Muscle of leg (tissue), 11 donors: Measurements from ENCODE around the gene CUEDC2. TPM values are rescaled to one million over a fixed set of nuclear protein-coding genes. Genes with fewer than 3 reads are reported as not detected.

Source experiments
- DNase-seq: peaks from one replicate; pipeline ENCODE4 v3.0.0; 2013
- H3K27ac ChIP-seq: one replicate; pipeline ENCODE4 v1.5.1; 2013; ENCODE audit warnings: mild to moderate bottlenecking, low read length, control low read depth
- H3K27me3 ChIP-seq: one replicate; pipeline ENCODE4 v1.6.1; 2013; ENCODE audit warnings: low read length; ENCODE audit not compliant: control insufficient read depth, insufficient read depth
- H3K36me3 ChIP-seq: one replicate; pipeline ENCODE4 v1.6.1; 2013; ENCODE audit warnings: low read length; ENCODE audit not compliant: control insufficient read depth, insufficient read depth
- H3K4me1 ChIP-seq: one replicate; pipeline ENCODE4 v1.6.1; 2013; ENCODE audit warnings: low read length; ENCODE audit not compliant: control insufficient read depth, insufficient read depth
- H3K4me3 ChIP-seq: one replicate; pipeline ENCODE4 v1.5.1; 2013; ENCODE audit warnings: low read length, control low read depth
- H3K9me3 ChIP-seq: replicated peaks from 2 replicates; pipeline ENCODE4 v1.6.1; 2013; ENCODE audit warnings: low read depth, low read length; ENCODE audit not compliant: control insufficient read depth
- WGBS: methylation state at CpG from one replicate; pipeline ENCODE4 v1.1.5; 2013; ENCODE audit warnings: missing lambda C conversion rate; ENCODE audit not compliant: insufficient coverage; 5-methylcytosine and 5-hydroxymethylcytosine counted together
- polyA plus RNA-seq, 8 donors: library from polyadenylated mRNA; unstranded; fragments of 120-200 nt; gene quantifications; one replicate each; pipeline versions ENCODE4 v1.2.1 to v1.2.3, GENCODE V29; 2013; ENCODE audit warnings: inconsistent platforms in 1 of 8, low replicate concordance in 1 of 8; ENCODE audit not compliant: insufficient read length in 8 of 8, insufficient read depth in 1 of 8
- total RNA-seq: library from RNA; stranded (reverse); fragments of 120-200 nt; gene quantifications from one replicate; pipeline ENCODE4 v1.2.4, GENCODE V29; 2013

The CUEDC2 gene
- total and polyA plus RNA-seq, 9 donors: 44.9 to 65.3 (median 61.9) TPM

- peaks cover 38% of the 10 kb centered on the region for H3K36me3 ChIP-seq
- H3K27ac ChIP-seq: no peak overlapping the region
- peaks cover 8% of the 10 kb centered on the region for H3K27me3 ChIP-seq
- no peaks in the 10 kb centered on the region for H3K9me3 ChIP-seq
- no CpG with 5 or more reads among the region's 13 CpGs for WGBS
- H3K4me3 ChIP-seq: no peak overlapping the region
- H3K4me1 ChIP-seq: peaks cover 15% of the 10 kb centered on the region
- no peak for DNase-seq
These were observed 29.3 kb downstream of the CUEDC2 start for GRCh38 chr10:102403115-102403514.

GRCh38 chr10:102402512-102402896 is 29.9 kb downstream of the CUEDC2 start:
- Histone ChIP-seq H3K9me3 (no peaks in the 10 kb centered on the region), H3K4me1 (peaks cover 14% of the 10 kb centered on the region), H3K27ac (no peak overlapping the region), H3K4me3 (no peak overlapping the region), H3K27me3 (peaks cover 2% of the 10 kb centered on the region), H3K36me3 (peaks cover 44% of the 10 kb centered on the region)
- DNase-seq: peak; percentile 4
- no CpG with 5 or more reads among the region's 5 CpGs for WGBS

GRCh38 chr10:102401735-102402511 is 30.5 kb downstream of the CUEDC2 start:
- Histone ChIP-seq H3K36me3 (peaks cover 46% of the 10 kb centered on the region), H3K4me1 (peaks cover 14% of the 10 kb centered on the region), H3K4me3 (no peak overlapping the region), H3K27ac (no peak overlapping the region), H3K9me3 (no peaks in the 10 kb centered on the region), H3K27me3 (no peaks in the 10 kb centered on the region)
- DNase-seq: peak; percentile 19
- 84% methylated on average over 8 of the region's 18 CpGs for WGBS

- Histone ChIP-seq H3K27ac (no peak overlapping the region), H3K27me3 (no peaks in the 10 kb centered on the region), H3K4me1 (peaks cover 19% of the 10 kb centered on the region), H3K36me3 (peaks cover 52% of the 10 kb centered on the region), H3K9me3 (no peaks in the 10 kb centered on the region), H3K4me3 (no peak overlapping the region)
- WGBS: 76% methylated on average over 6 of the region's 8 CpGs
- DNase-seq: no peak
These were observed 31.1 kb downstream of the CUEDC2 start for GRCh38 chr10:102401342-102401654.

- DNase-seq: no peak
- WGBS: 94% methylated on average over 20 of the region's 22 CpGs
- Histone ChIP-seq H3K36me3 (peaks cover 52% of the 10 kb centered on the region), H3K4me3 (no peak overlapping the region), H3K27ac (no peak overlapping the region), H3K9me3 (no peaks in the 10 kb centered on the region), H3K4me1 (peaks cover 24% of the 10 kb centered on the region), H3K27me3 (no peaks in the 10 kb centered on the region)
These were observed 31.6 kb downstream of the CUEDC2 start for GRCh38 chr10:102400598-102401341.

GRCh38 chr10:102400076-102400475 is 32.3 kb downstream of the CUEDC2 start:
- no peak for DNase-seq
- Histone ChIP-seq H3K27ac (peak overlapping the region; percentile 67), H3K4me1 (peaks cover 28% of the 10 kb centered on the region), H3K9me3 (no peaks in the 10 kb centered on the region), H3K36me3 (peaks cover 52% of the 10 kb centered on the region), H3K4me3 (no peak overlapping the region), H3K27me3 (no peaks in the 10 kb centered on the region)
- WGBS: 87% methylated on average over 11 of the region's 17 CpGs

GRCh38 chr10:102399217-102400021 is 33.0 kb downstream of the CUEDC2 start:
- Histone ChIP-seq H3K36me3 (peaks cover 52% of the 10 kb centered on the region), H3K9me3 (no peaks in the 10 kb centered on the region), H3K27me3 (no peaks in the 10 kb centered on the region), H3K27ac (peak overlapping the region; percentile 85), H3K4me1 (peaks cover 34% of the 10 kb centered on the region), H3K4me3 (peak overlapping the region; percentile 63)
- WGBS: 3% methylated on average over 69 of the region's 72 CpGs
- peak; percentile 94 for DNase-seq

GRCh38 chr10:102398172-102399020 is 34.0 kb downstream of the CUEDC2 start:
- no peak overlapping the region for H3K4me3 ChIP-seq
- H3K4me1 ChIP-seq: peaks cover 40% of the 10 kb centered on the region
- WGBS: 83% methylated on average over 9 of the region's 21 CpGs
- H3K9me3 ChIP-seq: no peaks in the 10 kb centered on the region
- peak overlapping the region; percentile 85 for H3K27ac ChIP-seq
- no peaks in the 10 kb centered on the region for H3K27me3 ChIP-seq
- peaks cover 48% of the 10 kb centered on the region for H3K36me3 ChIP-seq
- DNase-seq: no peak

- H3K4me3 ChIP-seq: no peak overlapping the region
- H3K9me3 ChIP-seq: no peaks in the 10 kb centered on the region
- H3K36me3 ChIP-seq: peaks cover 47% of the 10 kb centered on the region
- WGBS: 89% methylated on average over 4 of the region's 14 CpGs
- no peak overlapping the region for H3K27ac ChIP-seq
- H3K27me3 ChIP-seq: no peaks in the 10 kb centered on the region
- no peak for DNase-seq
- H3K4me1 ChIP-seq: peaks cover 41% of the 10 kb centered on the region
These were observed 34.9 kb downstream of the CUEDC2 start for GRCh38 chr10:102397222-102398171.
